T-helper 22 cell (primary cell): ENCODE data around the gene METTL25.
"Not testable (repeated sequence)": the region's sequence is repeated elsewhere in the genome, so short reads cannot be mapped to it uniquely, and the experiment has no call there.

ENCODE experiments used
- DNase-seq: peaks from one replicate; pipeline ENCODE4 v3.0.0-alpha.2; 2020; ENCODE audit warnings: low read depth

Gene METTL25, protein sequence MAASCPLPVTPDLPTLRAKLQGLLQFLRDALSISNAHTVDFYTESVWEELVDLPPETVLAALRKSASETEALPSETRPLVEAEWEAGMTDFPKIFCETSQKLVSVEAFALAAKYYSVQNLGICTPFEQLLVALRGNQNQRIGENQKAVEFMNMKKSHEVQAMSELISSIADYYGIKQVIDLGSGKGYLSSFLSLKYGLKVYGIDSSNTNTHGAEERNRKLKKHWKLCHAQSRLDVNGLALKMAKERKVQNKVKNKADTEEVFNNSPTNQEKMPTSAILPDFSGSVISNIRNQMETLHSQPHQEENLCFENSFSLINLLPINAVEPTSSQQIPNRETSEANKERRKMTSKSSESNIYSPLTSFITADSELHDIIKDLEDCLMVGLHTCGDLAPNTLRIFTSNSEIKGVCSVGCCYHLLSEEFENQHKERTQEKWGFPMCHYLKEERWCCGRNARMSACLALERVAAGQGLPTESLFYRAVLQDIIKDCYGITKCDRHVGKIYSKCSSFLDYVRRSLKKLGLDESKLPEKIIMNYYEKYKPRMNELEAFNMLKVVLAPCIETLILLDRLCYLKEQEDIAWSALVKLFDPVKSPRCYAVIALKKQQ

DNA sequence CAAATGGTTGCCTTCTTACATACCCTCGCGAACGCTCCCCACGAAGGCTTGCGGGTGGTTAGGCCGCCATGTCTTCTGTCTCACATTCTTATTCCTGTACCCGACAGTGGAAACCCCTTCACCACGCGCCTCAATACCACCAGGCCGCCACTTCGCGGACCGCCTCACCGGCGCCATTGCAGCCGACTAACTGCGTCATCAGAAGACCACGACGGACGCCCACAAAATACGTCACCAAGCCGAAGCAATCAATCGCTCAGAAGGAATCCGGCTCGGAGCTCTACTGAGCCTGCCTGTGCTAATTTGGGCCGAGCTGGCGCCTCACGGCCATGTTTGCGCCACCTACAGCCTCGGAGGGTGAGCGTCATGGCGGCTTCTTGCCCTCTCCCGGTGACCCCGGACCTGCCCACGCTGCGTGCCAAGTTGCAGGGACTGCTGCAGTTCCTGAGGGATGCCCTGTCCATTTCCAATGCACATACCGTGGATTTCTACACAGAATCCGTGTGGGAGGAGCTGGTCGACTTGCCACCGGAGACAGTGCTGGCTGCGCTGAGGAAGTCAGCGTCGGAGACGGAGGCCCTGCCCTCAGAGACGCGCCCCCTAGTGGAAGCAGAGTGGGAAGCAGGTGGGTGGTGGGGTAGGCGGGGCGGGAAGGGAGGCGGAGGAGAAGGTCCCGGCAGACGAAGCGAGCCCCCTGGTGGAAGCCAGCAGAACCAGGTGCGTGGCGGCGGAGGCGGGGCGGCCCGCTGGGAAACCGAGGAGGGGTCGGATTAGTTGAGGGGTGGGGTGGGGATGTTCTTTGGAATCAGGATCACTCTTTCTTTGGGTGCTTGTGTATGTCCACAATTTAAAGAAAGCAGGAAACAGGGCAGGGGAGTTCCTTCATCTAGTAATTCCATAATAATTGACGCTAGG lies at the start of gene METTL25, which contains the start of gene CCDC59:
Gene METTL25 (plus strand): TSS at position 330 of the 915 bp plus-strand sequence. CDS start 37 bp downstream, at position 367.
Gene CCDC59 (minus strand): TSS at position 188 of the 915 bp plus-strand sequence. CDS start 11 bp downstream, at position 177.
- peak; percentile 95 for DNase-seq

DNA sequence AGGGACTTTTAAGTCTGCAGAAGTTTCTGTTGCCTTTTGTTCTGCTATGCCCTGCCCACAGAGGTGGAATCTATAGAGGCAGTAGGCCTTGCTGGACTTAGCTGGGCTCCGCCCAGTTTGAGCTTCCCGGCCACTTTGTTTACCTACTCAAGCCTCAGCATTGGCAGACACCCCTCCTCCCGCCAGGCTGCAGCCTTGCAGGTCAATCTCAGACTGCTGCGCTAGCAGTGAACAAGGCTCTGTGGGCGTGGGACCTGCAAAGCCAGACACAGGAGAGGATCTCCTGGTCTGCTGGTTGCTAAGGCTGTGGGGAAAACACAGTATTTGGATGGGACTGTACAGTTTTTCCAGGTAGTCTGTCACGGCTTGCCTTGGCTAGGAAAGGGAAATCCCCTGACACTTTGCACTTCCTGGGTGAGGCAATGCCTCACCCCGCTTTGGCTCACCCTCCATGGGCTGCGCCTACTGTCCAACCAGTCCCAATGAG lies 43.9 kb upstream of the METTL25 start:
- DNase-seq = no peak

DNA sequence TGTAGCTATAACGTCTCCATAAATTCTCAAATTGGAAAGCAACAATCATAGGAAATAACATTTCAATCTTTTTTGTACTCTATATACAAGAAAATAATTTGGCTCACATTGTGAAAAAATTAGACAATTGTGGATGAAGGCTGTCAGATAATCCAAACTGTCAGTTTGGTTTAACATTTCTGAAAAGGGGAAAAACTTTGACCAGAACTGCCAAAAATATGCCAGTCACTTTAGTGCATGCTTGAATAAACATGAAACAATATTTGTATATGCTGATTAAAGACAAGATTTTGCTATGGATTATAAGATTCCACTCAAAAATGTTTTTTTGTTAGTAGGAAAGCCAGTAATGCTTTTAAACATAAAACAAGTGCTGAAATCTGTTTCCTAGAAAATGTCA lies 39.1 kb upstream of the METTL25 start:
- no peak for DNase-seq

DNA sequence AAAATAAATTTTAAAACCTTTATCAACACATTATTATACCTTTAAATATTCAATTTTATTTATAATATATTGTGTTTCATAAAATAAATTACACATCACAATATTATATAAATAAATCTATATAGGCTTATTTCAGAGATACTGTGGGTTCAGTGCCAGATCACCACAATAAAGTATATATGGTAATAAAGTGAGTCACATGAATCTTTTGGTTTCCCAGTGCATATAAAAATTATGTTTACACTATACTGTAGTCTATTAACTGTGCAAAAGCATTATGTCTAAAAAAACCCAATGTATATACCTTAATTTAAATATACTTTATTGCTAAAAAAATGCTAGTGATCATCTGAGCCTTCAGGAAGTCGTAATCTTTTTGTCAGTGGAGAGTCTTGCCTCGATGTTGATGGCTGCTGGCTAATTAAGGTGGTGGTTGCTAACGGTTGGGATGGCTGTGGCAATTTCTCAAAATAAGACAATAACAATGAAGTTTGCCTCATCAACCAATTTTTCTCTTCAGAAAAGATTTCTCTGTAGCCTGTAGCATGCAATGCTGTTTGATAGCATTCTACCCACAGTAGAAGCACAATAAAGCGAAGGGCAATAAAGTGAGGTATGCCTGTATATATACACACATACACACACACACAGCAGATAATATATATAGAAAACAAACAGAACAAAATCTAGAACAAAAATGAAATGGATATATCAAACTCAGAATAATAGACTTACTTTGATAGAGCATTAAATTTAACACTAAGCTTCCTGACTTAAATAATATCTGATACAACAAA lies 32.6 kb upstream of the METTL25 start:
- DNase-seq = no peak

DNA sequence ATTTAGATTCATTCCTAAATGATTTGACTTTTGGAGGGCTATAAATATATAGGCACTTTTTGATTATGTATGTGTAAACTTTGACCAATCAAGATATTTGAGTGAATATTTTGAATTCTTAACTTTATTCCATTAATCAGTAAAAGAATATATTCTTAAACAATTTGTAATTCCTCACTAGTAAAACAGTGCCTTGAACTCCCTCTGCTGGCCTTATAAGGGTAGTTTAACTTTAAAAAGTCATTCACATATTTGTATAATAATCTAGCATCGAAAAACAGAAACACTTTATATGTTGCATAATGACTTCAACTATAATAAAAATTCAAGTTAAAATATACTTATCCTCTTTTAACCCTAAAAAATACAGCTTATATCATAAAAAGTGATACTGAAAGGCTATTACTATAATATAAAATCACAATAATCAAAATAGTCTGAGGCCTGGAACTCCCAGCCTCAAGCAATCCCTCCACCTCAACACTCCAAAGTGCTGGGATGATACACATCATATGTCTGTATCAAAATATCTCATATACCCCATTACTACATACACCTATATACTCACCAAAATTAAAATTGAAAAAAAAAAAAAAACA lies 31.3 kb upstream of the METTL25 start:
- DNase-seq = no peak

DNA sequence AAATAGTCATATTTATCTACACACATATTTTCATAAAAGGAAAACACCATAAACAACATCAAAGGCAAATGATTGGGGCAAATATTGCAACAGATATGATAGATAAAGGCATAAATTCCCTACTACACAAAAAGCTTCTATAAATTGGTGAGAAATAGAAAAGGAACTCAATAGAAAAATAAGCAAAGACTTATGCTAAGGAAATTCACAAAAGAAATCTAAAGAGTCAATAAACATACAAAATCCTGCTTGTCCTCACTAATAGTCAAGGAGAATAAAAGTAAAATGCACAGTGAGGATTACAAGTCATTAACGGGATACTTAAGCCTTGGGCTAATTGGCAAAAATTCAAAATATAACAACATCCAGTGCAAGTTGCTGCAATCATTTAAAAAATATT lies 30.5 kb upstream of the METTL25 start:
- DNase-seq = no peak

- no peak for DNase-seq
Measured at GRCh38 chr12:82329508-82329907, 28.8 kb upstream of the METTL25 start.

- no peak for DNase-seq
Measured at GRCh38 chr12:82350161-82350560, 8.2 kb upstream of the METTL25 start.

- no peak for DNase-seq
Measured at GRCh38 chr12:82351390-82351789, 6.9 kb upstream of the METTL25 start.

DNA sequence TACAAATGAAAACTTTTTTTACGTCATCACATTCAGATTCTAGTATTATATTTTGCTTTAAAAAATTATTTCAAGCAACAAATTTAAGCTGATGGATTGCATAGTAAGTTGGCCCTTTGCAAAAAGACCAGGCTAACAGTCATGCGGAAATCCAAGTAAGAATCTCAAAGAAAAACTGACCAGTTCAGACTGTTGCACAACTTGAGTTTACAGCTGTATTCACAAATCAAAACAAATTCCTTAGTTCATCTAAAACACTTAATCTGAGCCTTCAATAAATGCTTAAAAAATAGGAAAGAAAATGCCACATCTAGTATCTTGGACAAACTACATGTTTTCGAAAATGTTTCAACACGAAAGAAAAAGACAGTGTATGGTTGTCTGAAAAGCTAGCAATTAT lies 989 bp upstream of the METTL25 start:
- DNase-seq = no peak

GRCh38 chr12:82357845-82358199 lies 507 bp upstream of the METTL25 start:
- DNase-seq = no peak

- DNase-seq = no peak
Measured at GRCh38 chr12:82359115-82359478, 768 bp downstream of the METTL25 start.

DNA sequence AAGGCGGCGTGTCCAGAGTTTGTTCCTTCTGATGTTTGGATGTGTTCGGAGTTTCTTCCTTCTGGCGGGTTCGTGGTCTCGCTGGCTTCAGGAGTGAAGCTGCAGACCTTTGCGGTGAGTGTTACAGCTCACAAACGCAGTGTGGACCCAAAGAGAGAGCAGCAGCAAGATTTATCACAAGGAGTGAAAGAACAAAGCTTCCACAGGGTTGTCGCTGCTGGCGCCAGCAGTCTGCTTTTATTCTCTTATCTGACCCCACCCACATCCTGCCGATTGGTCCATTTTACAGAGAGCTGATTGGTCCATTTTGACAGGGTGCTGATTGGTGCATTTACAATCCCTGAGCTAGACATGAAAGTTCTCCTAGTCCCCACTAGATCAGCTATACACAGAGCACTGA lies 2.5 kb downstream of the METTL25 start:
- not testable (repeated sequence) for DNase-seq

GRCh38 chr12:82361461-82361915 lies 3.2 kb downstream of the METTL25 start:
- no peak for DNase-seq

DNA sequence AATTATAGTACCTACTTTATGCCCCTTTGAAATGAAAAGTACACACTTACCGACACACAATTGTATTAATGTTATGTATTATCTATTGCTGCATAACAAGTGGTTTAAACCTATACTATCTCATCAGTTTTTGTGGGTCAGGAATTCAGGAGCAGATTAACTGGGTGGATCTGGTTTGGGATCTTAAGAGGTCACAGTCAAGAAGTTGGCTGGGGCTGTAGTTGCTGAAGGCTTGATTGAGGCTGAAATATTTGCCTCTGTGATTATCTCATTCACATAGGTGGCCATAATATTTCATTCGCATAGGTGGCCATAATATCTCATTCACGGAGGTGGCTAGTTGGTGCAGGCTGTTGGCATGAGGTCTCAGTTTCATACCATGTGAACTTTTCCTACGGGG lies 5.7 kb downstream of the METTL25 start:
- no peak for DNase-seq

DNA sequence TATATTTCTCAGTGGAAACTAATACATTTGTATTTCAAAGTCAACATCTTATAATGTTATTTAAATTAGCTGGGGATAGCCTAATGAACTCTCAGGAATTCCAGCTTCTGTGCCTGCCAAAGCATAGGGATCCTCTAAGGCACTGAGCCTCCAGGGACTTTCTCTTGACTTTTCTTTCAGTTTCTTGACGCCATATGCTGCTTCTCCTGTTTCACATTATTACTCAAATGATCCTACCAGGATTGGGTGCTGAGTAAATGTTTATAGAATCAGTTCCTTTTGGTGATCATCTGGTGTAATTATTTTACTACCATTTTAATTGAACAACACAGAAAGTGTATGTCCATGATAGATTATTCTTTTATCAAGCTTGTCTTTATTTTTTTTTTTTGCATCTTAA lies 7.9 kb downstream of the METTL25 start:
- no peak for DNase-seq

DNA sequence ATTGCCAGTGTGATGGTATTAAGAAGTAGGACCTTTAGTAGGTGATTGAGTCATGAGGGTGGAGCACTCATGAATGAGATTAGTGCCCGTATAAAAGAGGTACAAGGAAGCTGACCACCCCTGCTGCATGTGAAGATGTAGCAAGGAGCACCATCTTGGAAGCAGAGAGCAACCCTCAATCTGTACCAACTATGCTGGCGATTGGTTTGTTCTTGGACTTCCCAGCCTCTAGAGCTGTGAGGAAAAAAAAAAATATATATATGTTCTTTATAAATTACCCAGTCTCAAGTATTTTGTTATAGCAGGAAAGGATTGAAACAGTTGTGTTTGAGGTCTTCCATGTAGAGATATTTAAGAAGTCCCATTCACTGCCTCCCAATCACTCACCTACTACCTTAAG lies 16.9 kb downstream of the METTL25 start:
- no peak for DNase-seq

DNA sequence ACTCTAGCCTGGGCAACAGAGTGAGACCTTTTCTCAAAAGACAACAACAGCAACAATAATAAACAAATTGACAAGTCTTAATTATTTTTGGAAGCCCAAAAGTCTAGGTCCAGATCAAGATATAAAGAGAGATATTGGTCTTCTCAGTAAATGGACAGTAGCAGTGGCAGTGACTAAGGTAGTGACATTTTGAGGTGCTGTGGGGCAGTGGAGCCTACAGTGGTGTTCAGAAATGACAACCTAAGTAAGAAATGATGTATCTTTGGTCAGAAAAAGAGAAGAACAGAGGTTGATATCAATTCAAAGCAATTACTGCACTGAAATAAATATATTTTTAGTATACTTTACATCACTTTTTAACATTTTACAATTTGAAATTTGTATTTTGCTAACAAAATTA lies 20.7 kb downstream of the METTL25 start:
- DNase-seq = no peak

GRCh38 chr12:82383930-82384552 lies 25.7 kb downstream of the METTL25 start:
- DNase-seq = no peak

DNA sequence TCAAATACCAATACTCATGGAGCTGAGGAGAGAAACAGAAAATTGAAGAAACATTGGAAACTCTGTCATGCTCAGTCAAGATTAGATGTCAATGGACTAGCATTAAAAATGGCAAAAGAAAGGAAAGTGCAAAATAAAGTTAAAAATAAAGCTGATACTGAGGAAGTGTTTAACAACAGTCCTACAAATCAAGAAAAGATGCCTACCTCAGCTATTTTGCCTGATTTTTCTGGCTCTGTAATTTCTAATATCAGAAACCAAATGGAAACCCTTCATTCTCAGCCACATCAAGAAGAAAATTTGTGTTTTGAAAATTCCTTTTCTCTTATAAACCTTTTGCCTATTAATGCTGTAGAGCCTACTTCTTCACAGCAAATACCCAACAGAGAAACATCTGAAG lies 40.5 kb downstream of the METTL25 start:
- DNase-seq = no peak

GRCh38 chr12:82400819-82401218 lies 42.5 kb downstream of the METTL25 start:
- DNase-seq = no peak
